Upper lobe of left lung (tissue), 4 donors: ENCODE measurements around the gene JTB.

Experiments
- CTCF ChIP-seq, 6 experiments: fragments of 450-650 bp in 4 of 6; fragments of 200-600 bp in 2 of 6; sonication (generic) in 2 of 6; IDR thresholded peaks; one replicate each; pipeline ENCODE4 v1.5.1; 2016 to 2019; ENCODE audit warnings: antibody characterized with exemption in 6 of 6
- EP300 ChIP-seq, 4 donors: sonication (generic); formaldehyde crosslinking; IDR thresholded peaks; one replicate each; pipeline ENCODE4 v1.5.1; 2017; ENCODE audit warnings: antibody characterized with exemption in 4 of 4, control low read depth in 2 of 4
- POLR2A ChIP-seq, 4 donors: fragments of 450-650 bp; IDR thresholded peaks; one replicate each; pipeline ENCODE4 v1.5.1; 2016 to 2017; ENCODE audit warnings: antibody characterized with exemption in 4 of 4, mild to moderate bottlenecking in 2 of 4

- TF ChIP-seq CTCF (IDR thresholded peaks at IDR 0.05), result peak in 2 of 6 experiments; percentile 19 to 27
- TF ChIP-seq EP300 (IDR thresholded peaks at IDR 0.05), result peak in 2 of 4 donors; percentile 89 to 96
- TF ChIP-seq POLR2A (IDR thresholded peaks at IDR 0.05), result peak; percentile 88 to 100 (median 96)
Observed at GRCh38 chr1:153990468-153991150, 13.1 kb upstream of the JTB start, which contains the start of gene RPS27.
